Fibroblast of skin of abdomen (primary cell): ENCODE data around the gene RHPN2.
"Not testable (repeated sequence)": the region's sequence is repeated elsewhere in the genome, so short reads cannot be mapped to it uniquely, and the experiment has no call there.

Source experiments
- DNase-seq: peaks from one replicate; pipeline ENCODE4 v3.0.0-alpha.2; 2013

The RHPN2 gene

GRCh38 chr19:33064458-33064791, 263 bp downstream of the RHPN2 start:
- no peak for DNase-seq

DNA sequence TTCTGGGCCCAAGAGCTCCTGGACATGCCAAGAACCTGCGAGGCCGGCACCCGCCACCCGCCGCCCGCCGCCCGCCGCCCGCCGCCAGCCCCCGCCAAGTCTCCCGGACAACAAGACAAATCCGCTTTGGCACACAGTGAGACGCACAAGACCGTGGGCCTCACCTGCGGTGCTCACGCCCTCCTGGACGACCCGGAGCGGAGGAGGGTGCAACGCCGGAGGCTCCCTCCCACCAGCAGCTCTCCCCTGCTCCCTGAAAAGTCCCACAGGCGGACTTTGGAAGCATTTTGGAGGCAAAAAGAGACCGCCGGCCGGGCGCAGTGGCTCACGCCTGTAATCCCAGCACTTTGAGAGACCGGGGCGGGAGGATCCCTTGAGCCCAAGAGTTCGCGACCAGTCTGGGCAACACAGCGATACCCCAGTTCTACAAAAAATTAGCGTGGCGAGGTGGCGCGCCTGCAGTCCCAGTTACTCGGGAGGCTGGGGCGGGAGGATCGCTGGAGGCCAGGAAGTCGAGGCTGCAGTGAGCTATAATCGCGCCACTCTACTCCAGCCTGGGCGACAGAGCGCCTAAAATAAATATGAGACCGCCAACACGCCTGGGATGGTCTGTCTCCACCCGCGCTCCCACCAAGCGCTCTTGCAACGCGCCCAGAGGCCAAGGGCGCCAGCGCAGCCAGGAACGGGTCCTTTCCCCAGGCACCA, 783 bp downstream of the RHPN2 start:
- no peak for DNase-seq

DNA sequence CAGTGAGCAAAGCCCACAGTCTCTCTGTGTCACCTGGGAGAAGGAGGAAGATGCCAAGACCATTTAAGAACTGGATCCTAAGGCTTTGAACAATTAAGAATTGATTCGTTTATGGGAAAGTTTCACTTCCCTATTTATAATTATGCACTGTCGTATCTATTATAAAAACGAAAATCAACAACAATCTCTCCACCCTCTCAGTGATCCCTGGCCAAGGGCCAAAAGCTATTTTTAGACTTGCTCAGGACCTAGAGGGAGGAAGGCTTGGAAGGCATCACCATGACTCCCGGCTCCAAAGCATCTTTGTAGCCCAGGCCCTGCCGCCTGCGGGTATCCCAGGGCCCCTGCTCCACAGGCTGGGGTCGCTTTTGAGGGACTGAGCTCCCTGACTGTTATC, 1.3 kb downstream of the RHPN2 start:
- DNase-seq: no peak

- DNase-seq: no peak
Measured at GRCh38 chr19:33062902-33063301, 1.8 kb downstream of the RHPN2 start.

GRCh38 chr19:33060586-33060985, 4.1 kb downstream of the RHPN2 start:
- DNase-seq: no peak

GRCh38 chr19:33055718-33056117, 9.0 kb downstream of the RHPN2 start:
- DNase-seq: no peak

DNA sequence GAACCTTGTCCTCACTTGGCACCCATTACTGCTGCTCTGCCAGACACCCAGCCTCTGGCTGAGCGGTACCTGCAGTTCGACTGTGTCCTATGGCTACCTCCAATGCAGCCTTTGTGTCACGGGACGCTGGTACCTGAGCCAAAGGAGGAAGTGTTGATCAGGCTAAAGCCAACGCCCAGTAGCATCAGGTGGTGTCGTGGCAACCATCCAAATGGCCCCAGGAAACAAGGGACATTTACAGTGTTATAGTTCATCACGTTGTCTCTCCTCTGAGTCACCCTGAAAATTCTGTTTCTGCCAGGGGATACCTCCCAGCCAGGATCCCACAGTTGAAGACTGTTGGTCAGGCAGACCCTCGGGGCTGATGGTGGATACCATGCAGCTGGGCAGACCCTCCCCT, 10.1 kb downstream of the RHPN2 start:
- no peak for DNase-seq

- DNase-seq: no peak
Measured at GRCh38 chr19:33052352-33052972, 12.2 kb downstream of the RHPN2 start.

DNA sequence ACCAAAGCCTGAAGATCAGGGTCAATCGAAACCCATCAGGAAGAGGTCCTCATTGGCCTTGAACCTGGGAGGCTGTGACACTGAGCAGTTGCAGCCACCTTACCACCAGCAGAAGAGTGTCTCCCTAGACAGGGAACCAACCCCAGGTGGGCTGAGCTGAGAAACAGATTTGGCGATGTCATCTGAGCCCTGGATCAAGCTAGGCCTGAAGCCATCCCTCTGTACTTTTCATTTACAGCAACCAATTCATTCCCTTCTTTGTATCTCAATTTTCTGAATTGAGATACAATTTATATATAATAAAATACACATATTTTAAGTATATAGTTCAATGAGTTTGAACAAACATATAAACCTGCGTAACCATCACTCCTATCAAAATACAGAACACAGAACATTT, 14.6 kb downstream of the RHPN2 start:
- DNase-seq: no peak

GRCh38 chr19:33048806-33049676, 15.6 kb downstream of the RHPN2 start:
- DNase-seq: no peak

DNA sequence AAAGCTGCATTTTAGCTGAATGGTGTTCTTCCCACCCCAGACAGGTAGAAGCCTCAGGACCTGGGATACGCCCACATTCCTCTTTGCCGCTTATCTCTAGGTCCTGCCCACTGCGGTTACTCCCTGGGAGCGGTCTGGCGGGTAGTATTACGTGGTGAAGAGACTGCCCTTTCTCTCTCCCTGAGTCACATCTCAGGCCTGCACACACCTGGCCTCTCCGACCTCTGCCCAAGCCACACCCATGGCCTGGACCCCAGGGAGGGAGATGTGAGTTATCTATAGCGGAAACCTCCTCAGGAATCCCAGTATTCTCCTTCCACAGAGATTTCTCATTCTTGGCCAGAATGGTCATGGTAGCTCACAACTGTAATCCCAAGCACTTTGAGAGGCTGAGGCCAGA, 17.3 kb downstream of the RHPN2 start:
- DNase-seq: no peak

- not testable (repeated sequence) for DNase-seq
Measured at GRCh38 chr19:33041828-33042160, 22.9 kb downstream of the RHPN2 start.

DNA sequence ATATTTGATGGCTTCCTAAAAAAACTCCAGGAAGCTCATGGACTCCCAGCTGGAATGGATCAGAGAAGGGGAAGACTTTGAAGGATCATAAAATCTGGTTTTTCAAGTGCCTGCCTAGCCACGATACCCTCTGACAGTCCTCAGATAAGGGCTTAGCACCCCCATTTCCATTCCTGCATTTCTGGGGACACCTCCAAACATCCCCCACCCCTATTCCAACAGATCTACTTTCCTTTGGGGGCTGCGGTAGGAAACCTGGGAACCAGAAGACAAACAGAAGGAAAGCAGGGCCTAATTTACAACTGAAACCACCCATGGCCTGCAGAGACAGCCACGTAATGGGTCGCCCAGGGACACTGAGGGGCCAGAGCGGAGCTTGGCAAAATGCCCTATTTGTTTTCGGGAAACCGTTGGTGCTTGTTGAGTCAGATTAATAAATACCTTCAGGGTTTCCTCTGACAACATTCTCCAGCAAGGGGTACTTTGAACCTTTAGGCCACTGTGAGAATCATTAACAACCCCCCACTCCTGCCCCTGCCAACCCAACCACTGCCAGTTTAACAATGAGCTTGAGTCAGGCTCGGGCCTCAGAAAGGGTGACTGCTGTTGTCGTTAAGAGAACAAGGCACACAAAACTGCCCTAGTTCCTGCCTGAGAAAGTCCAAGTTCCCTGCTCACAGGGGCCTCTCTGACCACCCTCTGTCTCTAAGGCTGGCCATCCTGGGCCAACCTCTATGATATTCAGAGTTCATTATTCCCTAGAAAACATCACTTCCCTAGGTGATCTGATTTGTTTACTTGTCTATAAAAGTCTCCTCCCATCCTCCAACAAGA, 23.5 kb downstream of the RHPN2 start:
- no peak for DNase-seq

GRCh38 chr19:33039815-33040214, 24.9 kb downstream of the RHPN2 start:
- DNase-seq: no peak

- DNase-seq: no peak
Measured at GRCh38 chr19:33039108-33039599, 25.5 kb downstream of the RHPN2 start.

GRCh38 chr19:33037168-33038025, 27.3 kb downstream of the RHPN2 start:
- DNase-seq: not testable (repeated sequence)

DNA sequence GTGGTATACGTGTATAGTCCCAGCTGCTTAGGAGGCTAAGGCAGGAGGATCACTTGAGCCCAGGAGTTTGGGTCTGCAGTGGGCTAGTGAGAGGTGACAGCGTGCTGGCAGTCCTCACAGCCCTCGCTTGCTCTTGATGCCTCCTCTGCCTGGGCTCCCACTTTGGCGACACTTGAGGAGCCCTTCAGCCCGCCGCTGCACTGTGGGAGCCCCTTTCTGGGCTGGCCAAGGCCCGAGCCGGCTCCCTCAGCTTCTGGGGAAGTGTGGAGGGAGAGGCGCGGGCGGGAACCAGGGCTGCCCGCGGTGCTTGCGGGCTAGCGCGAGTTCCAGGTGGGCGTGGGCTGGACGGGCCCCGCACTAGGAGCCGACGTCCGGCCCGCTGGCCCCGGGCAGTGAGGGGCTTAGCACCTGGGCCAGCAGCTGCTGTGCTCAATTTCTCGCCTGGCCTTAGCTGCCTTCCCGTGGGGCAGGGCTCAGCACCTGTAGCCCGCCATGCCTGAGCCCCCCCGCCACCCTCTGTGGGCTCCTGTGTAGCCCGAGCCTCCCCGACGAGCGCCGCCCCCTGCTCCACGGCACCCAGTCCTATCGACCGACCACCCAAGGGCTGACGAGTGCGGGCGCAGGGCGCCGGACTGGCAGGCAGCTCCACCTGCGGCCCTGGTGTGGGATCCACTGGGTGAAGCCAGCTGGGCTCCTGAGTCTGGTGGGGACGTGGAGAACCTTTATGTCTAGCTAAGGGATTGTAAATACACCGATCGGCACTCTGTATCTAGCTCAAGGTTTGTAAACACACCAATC, 28.1 kb downstream of the RHPN2 start:
- DNase-seq: not testable (repeated sequence)

DNA sequence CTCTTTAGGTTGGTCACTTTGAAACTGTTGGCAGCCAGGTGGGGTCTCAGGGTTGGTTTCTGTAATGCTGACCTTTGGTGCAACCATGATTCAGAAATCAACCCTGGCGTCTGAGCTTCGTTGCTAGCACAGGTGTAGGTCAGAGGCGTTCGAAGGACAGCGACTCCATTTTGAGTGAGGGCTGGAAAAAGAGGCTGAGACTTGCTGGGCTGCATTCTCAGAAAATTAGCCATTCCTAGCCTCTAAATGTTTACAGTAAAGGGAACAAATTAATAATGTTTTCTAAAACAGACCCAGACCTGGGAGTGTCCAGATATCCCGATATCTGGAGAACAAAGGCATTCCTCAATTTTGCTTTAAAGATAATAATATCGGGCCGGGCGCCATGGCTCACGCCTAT, 29.2 kb downstream of the RHPN2 start:
- no peak for DNase-seq

- no peak for DNase-seq
Measured at GRCh38 chr19:33032218-33032781, 32.4 kb downstream of the RHPN2 start.

GRCh38 chr19:33029746-33030303, 34.9 kb downstream of the RHPN2 start:
- no peak for DNase-seq
